PC-9 (cell line): ENCODE data around the gene STARD10.

Experiments used
- CTCF ChIP-seq: fragments of 200-600 bp; sonication (generic); conservative IDR thresholded peaks from 2 replicates; pipeline ENCODE4 v1.6.1; 2017; ENCODE audit warnings: mixed run types, antibody characterized with exemption, mild to moderate bottlenecking, moderate library complexity
- EZH2 ChIP-seq: fragments of 200-600 bp; sonication (generic); IDR thresholded peaks from 2 replicates; pipeline ENCODE4 v1.8.0; 2017; ENCODE audit warnings: antibody characterized with exemption, low read depth

GRCh38 chr11:72712841-72713240 lies 81.0 kb downstream of the STARD10 start:
- TF ChIP-seq CTCF (no peak), EZH2 (no peak)
